GM23338 (cell line): ENCODE data around the gene ANO4.

ENCODE experiments used
- POLR2AphosphoS5 ChIP-seq: IDR thresholded peaks from 2 replicates; pipeline ENCODE4 v1.6.1; 2016; ENCODE audit warnings: antibody characterized with exemption, low read depth
- TF ChIP-seq, protein P1 (sequence below): IDR thresholded peaks from 2 replicates; pipeline ENCODE4 v1.6.1; 2016; ENCODE audit warnings: antibody characterized with exemption

DNA sequence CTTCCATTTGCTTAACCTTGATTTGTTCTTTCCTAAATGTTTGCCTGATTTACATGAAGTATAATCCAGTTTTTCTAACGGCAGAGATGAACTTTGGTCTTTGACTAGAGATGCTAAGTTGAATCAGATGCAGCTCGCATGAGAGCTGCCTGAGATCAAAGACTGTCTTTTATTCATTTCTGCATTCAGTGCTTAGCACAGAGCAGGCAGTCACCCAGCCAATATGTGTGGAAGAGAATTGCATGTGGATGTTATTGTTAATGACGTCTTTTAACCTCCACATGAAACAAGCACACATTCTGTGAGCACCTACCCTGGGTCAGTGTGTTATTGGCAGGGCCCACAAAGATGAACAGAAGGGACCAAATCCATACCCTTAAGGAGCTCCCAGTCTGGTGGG lies 316.3 kb downstream of the ANO4 start:
- TF ChIP-seq POLR2AphosphoS5: no peak
- TF ChIP-seq, protein P1, sequence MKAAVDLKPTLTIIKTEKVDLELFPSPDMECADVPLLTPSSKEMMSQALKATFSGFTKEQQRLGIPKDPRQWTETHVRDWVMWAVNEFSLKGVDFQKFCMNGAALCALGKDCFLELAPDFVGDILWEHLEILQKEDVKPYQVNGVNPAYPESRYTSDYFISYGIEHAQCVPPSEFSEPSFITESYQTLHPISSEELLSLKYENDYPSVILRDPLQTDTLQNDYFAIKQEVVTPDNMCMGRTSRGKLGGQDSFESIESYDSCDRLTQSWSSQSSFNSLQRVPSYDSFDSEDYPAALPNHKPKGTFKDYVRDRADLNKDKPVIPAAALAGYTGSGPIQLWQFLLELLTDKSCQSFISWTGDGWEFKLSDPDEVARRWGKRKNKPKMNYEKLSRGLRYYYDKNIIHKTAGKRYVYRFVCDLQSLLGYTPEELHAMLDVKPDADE: no peak
